RWPE1 (cell line): ENCODE results near the gene EFNA2.
A peak's percentile ranks its signal among the peaks of the same experiment; 100 is the strongest.
"Not testable (repeated sequence)": the region's sequence is repeated elsewhere in the genome, so short reads cannot be mapped to it uniquely, and the experiment has no call there.

Source experiments
- CTCF ChIA-PET: fragments of 350-600 bp; sonication (Branson Sonifier 250); formaldehyde crosslinking; extraction: SDS; loops from one replicate; lab custom pipeline; 2021; lab: Yijun Ruan, JAX
- POLR2A ChIA-PET: fragments of 400-600 bp; formaldehyde crosslinking; extraction: SDS; loops from one replicate; lab custom pipeline; 2020; ENCODE audit warnings: antibody characterized with exemption; ENCODE audit not compliant: low non-redundant PET; lab: Yijun Ruan, JAX
- DNase-seq: peaks from one replicate; pipeline ENCODE4 v3.0.0; 2012; ENCODE audit warnings: low spot score
- H3K27ac ChIP-seq: fragments of 450-650 bp; 2 replicates; pipeline ENCODE4 v1.5.1; 2017
- TF ChIP-seq, protein P1 (sequence below): fragments of 450-650 bp; conservative IDR thresholded peaks from 2 replicates; pipeline ENCODE4 v1.5.1; 2017; ENCODE audit warnings: low read depth, mild to moderate bottlenecking

The EFNA2 gene

DNA sequence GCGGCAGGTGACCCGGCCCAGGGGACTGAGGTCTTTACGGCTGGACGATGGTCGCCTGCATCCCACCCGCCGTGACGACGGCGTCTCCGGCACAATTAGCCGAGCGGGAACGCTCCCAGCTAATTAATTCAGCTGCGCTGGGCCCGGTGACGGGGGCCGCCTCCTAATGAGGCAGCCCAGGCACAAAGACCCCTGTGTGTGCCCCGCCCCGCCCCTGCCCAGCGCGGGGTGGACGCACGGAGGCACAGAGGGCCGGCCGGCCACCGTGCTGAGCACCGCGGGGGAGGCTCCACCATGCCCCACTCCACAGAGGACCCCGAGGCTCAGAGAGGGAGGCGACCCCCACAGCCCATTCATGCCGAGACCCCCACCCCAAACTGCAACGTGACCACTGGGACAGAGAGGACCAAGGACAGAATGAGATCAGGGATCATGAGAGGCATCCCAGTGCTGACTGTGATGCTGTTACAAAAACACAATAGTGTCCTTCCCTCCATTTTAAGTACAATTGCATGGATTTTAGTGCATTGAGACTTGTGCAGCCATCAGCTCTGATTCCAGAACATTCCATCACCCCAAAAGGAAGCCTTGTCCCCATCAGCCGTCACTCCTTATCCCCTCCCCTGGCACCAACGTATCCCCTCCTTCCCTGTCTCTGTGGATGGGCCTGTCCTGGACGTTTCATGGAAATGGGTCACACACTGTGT is 17.0 kb downstream of the EFNA2 start:
- no peak for DNase-seq
- ChIA-PET POLR2A (no interaction called here), CTCF (interaction anchor here (0.6 to 1.2 kb wide), 2 partner anchors 18 to 21 kb away, joined by 3 read pairs; no protein-coding TSS in a partner anchor)
- peak overlapping the region; percentile 15; the same call in 1 of the 2 replicates for H3K27ac ChIP-seq
- TF ChIP-seq, protein P1, sequence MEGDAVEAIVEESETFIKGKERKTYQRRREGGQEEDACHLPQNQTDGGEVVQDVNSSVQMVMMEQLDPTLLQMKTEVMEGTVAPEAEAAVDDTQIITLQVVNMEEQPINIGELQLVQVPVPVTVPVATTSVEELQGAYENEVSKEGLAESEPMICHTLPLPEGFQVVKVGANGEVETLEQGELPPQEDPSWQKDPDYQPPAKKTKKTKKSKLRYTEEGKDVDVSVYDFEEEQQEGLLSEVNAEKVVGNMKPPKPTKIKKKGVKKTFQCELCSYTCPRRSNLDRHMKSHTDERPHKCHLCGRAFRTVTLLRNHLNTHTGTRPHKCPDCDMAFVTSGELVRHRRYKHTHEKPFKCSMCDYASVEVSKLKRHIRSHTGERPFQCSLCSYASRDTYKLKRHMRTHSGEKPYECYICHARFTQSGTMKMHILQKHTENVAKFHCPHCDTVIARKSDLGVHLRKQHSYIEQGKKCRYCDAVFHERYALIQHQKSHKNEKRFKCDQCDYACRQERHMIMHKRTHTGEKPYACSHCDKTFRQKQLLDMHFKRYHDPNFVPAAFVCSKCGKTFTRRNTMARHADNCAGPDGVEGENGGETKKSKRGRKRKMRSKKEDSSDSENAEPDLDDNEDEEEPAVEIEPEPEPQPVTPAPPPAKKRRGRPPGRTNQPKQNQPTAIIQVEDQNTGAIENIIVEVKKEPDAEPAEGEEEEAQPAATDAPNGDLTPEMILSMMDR = no peak

- TF ChIP-seq, protein P1 = no peak
- CTCF ChIA-PET = interaction anchor here (0.6 to 1.0 kb wide), 2 partner anchors 12 to 167 kb away, joined by 3 to 4 read pairs; no protein-coding TSS in a partner anchor
- POLR2A ChIA-PET = no interaction called here
Observed at GRCh38 chr19:1304197-1304924, 18.7 kb downstream of the EFNA2 start.

GRCh38 chr19:1305354-1305753 is 19.7 kb downstream of the EFNA2 start:
- CTCF ChIA-PET = interaction anchor here (0.6 kb wide), 1 partner anchor 9 kb away, joined by 3 read pairs; no protein-coding TSS in a partner anchor
- DNase-seq, H3K27ac ChIP-seq, POLR2A ChIA-PET: not testable (repeated sequence)

More at GRCh38 chr19:1304197-1304924, 18.7 kb downstream of the EFNA2 start:
- no peak overlapping the region; the same call in 1 of the 2 replicates for H3K27ac ChIP-seq
- no peak for DNase-seq

- no peak overlapping the region for H3K27ac ChIP-seq
- ChIA-PET POLR2A (no interaction called here), CTCF (no interaction called here)
- TF ChIP-seq, protein P1 = no peak
- no peak for DNase-seq
Observed at GRCh38 chr19:1307320-1307719, 21.6 kb downstream of the EFNA2 start.

- TF ChIP-seq, protein P1 = no peak
- ChIA-PET POLR2A (no interaction called here), CTCF (no interaction called here)
- no peak for DNase-seq
- H3K27ac ChIP-seq = no peak overlapping the region
Observed at GRCh38 chr19:1307755-1308303, 22.2 kb downstream of the EFNA2 start.

- ChIA-PET POLR2A (no interaction called here), CTCF (interaction anchor here (0.6 kb wide), 1 partner anchor 196 kb away, joined by 3 read pairs; no protein-coding TSS in a partner anchor)
- no peak overlapping the region for H3K27ac ChIP-seq
- no peak for DNase-seq
- TF ChIP-seq, protein P1 = no peak
Observed at GRCh38 chr19:1308718-1309117, 23.0 kb downstream of the EFNA2 start.
